Adipocyte (in vitro differentiated cells): ENCODE data around the gene CTXN3.
A peak's percentile ranks its signal among the peaks of the same experiment; 100 is the strongest.
"Not testable (repeated sequence)": the region's sequence is repeated elsewhere in the genome, so short reads cannot be mapped to it uniquely, and the experiment has no call there.

Source experiments
- DNase-seq: peaks from one replicate; pipeline ENCODE4 v3.0.0-alpha.2; 2015; ENCODE audit warnings: low read depth
- H3K27me3 ChIP-seq: replicated peaks from 2 replicates; pipeline ENCODE4 v1.7.0; 2013; ENCODE audit warnings: mild to moderate bottlenecking, low read length, moderate library complexity; ENCODE audit not compliant: control insufficient read depth, insufficient read depth
- H3K36me3 ChIP-seq: 2 replicates; pipeline ENCODE4 v1.7.0; 2013; ENCODE audit warnings: low read length, mild to moderate bottlenecking, moderate library complexity; ENCODE audit not compliant: control insufficient read depth, insufficient read depth, severe bottlenecking
- H3K4me1 ChIP-seq: 2 replicates; pipeline ENCODE4 v1.7.0; 2013; ENCODE audit warnings: mild to moderate bottlenecking, low read length, moderate library complexity; ENCODE audit not compliant: control insufficient read depth, insufficient read depth
- H3K4me3 ChIP-seq: 2 replicates; pipeline ENCODE4 v1.7.0; 2013; ENCODE audit warnings: mild to moderate bottlenecking, low read length, moderate library complexity
- H3K9ac ChIP-seq: 2 replicates; pipeline ENCODE4 v1.7.0; 2013; ENCODE audit warnings: mild to moderate bottlenecking, low read length, moderate library complexity
- H3K9me3 ChIP-seq: 2 replicates; pipeline ENCODE4 v1.7.0; 2013; ENCODE audit warnings: mild to moderate bottlenecking, low read length, moderate library complexity; ENCODE audit not compliant: control insufficient read depth

CTXN3 gene

DNA sequence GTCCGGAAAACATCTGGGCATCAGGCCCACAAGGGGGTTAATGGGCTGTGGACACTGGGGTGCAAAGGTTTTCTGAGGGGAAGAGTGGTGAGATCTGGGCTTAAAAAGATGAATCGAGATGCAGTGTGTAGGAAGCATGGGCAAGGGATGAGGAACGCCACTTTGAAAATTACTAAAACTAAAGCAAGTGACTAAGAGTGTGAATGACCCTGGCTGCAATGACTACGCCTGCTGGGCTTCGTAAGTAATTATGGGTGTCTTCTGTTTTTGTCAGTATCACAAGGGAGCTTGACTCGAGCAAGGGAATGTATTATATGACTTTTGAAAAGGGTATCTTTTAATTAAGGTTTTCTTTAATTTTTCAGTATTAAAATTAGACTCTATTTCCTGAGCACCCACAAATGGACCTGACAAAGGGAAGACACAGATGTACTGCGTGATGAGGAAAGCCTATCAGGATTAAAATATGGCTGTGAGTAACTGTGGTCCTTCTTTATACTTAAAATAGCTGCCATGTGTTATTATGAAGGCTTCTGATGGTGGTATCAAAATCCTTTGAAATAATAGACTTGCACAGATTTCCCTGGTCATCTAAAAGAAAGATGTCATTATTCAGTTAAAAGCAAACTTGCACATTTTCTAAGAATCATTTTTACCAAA lies 4.2 kb downstream of the CTXN3 start:
- no peaks in the 10 kb centered on the region for H3K9me3 ChIP-seq

DNA sequence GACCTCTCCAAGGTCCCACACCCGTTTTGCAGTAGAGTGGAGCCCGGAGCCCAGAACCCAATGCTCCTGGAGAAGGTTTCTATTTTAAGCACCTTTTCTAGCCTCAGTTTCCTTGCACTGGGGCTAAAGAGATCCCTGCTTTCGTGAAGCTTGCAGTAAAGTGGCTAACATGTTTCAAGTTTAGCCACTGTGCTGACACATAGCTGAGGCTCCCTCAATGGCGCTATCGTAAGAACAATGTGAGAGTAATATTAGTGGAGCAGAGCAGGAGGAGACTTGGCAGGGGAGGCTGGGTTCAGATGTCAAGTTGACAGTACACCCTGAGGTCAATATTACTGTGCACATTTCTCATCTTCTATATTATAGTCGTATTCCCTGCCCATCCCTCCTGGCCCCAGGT lies 7.9 kb downstream of the CTXN3 start:
- Histone ChIP-seq H3K27me3 (peaks cover 2% of the 10 kb centered on the region), H3K9ac (no peak overlapping the region), H3K9me3 (no peaks in the 10 kb centered on the region), H3K4me1 (no peaks in the 10 kb centered on the region), H3K36me3 (no peaks in the 10 kb centered on the region), H3K4me3 (no peak overlapping the region)
- no peak for DNase-seq

More for the DNA sequence above, 4.2 kb downstream of the CTXN3 start:
- DNase-seq, result no peak
- no peak overlapping the region for H3K4me3 ChIP-seq
- no peaks in the 10 kb centered on the region for H3K36me3 ChIP-seq
- H3K27me3 ChIP-seq, result peaks cover 2% of the 10 kb centered on the region
- peaks cover 16% of the 10 kb centered on the region for H3K4me1 ChIP-seq
- H3K9ac ChIP-seq, result no peak overlapping the region

DNA sequence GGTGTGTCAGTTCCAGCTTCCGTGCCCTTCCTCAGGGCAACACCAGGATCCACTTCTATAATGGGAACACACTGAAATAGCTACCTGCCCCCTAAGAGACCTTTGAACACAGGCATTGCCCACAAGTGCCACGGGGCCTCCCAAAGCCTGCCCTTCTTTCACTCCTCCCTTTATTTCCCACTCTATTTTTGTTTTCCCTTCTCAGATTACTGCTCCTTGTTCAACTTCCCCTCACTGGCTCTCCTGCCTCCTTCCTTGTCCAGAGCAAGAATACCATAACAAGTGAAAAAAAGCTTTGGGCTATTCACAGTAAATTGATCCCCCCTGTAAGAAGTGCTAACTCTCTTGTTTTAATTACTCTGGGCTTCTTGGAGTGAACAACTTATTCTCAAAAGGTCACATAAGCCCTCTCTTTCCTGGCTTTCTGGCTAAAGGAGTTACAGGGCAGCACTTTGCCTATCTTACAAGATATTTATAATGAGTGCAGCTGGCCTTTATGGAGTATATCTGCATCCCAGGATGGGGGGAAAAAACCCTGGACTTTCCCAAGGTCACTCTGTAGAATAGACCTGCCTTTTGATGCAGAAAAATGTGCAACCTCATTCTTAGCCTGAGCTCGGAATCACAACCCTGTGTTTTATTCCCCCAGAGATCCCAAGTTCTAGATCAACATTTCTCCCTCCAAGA lies 11.3 kb downstream of the CTXN3 start:
- Histone ChIP-seq H3K4me3 (no peak overlapping the region), H3K9me3 (no peaks in the 10 kb centered on the region), H3K4me1 (peaks cover 7% of the 10 kb centered on the region), H3K27me3 (no peaks in the 10 kb centered on the region), H3K36me3 (no peaks in the 10 kb centered on the region), H3K9ac (no peak overlapping the region)
- peak; percentile 41 for DNase-seq

DNA sequence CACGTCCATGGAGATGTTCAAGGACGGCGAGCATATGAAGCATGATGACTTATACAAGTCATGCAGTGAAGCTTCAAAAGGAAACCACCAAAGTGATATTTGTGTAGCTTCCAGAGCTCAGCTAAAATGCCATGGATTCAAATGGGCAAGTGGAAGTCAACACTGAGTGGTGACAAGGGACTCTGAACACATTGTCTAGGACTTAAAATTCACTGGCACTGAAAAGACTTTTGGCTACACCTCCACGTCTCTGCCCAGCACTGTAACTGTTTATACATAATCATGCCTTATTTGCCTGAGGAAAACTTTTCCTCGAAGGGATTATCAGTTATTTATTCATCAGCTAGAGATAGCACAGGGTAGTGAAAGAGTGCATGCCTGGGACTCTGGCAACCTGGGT lies 15.2 kb downstream of the CTXN3 start:
- no peaks in the 10 kb centered on the region for H3K9me3 ChIP-seq
- peaks cover 22% of the 10 kb centered on the region for H3K4me1 ChIP-seq
- no peak overlapping the region for H3K4me3 ChIP-seq
- DNase-seq, result no peak
- H3K36me3 ChIP-seq, result no peaks in the 10 kb centered on the region
- no peaks in the 10 kb centered on the region for H3K27me3 ChIP-seq
- H3K9ac ChIP-seq, result no peak overlapping the region

DNA sequence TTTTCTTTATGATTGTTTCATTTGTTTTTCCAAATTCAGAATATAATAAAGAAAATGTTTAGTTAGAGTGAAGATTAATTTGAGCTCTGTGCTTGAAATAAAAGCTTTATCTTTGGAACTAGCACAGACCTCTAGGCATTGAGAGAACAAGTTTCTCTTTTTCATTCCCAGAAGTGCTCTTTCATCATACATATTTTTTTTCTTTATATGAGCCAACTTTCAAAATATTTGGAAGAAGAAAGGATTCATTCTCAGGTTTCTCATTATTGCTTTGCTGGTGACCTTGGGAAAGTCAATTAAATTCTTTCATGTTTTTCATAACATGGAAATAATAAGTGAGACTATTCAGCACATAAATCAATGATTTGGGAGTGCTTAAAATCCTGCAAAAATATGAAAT lies 16.8 kb downstream of the CTXN3 start:
- Histone ChIP-seq H3K4me3 (peak overlapping the region; percentile 31), H3K9me3 (no peaks in the 10 kb centered on the region), H3K4me1 (peaks cover 22% of the 10 kb centered on the region), H3K36me3 (no peaks in the 10 kb centered on the region), H3K9ac (peak overlapping the region; percentile 57), H3K27me3 (no peaks in the 10 kb centered on the region)
- peak; percentile 80 for DNase-seq

DNA sequence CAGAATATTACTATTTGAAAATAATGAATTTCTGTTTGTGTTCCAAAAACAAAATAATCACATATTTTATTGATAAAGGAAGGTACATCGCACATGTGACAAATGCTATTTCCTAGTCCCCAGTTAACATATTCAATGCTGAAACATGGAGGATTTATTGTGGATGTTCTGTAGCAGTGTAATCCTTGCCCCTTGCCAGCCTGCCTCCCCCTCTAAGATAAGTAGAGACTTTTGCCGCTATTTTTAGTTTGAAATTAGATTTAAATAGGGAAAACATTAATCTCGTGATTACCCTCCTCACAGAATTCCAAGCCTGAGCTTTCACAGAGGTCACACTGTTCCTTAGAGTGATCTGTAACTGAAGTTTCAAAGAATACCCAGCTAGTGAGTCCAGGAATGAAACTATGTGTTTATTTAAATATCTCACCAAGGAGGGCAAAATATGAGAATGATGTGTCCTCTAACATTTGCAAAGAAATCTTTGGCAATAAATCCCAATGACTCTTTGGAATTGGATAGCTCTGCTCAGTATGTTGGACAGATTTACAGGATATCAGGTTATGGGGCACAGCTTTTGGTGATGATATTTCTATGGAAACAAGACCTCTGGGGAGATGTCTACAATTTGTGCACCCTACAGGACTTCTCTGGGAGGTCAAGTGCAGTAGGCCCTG lies 17.3 kb downstream of the CTXN3 start:
- Histone ChIP-seq H3K27me3 (no peaks in the 10 kb centered on the region), H3K9me3 (no peaks in the 10 kb centered on the region), H3K9ac (peak overlapping the region; percentile 57), H3K36me3 (no peaks in the 10 kb centered on the region), H3K4me3 (peak overlapping the region; percentile 31), H3K4me1 (peaks cover 22% of the 10 kb centered on the region)
- peak; percentile 65 for DNase-seq

DNA sequence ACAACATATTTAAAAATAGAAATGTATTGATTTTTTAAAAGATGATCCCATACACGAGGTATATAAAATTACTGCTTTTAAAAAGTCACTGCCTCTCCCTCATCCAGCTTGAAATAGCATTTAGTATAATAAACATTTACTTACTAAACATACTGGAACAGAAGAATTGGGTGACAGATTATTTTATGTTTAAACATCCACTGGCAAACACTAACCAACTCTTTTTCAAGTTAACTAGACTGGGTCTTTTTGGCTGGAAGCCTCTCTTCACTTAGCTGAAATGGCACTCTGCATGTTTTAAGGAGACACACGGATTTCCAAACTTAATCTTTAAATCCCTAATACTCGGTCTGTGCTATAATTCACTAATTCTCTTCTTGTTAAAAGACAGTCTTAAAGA lies 19.0 kb downstream of the CTXN3 start:
- DNase-seq, result no peak
- no peaks in the 10 kb centered on the region for H3K27me3 ChIP-seq
- H3K4me1 ChIP-seq, result peaks cover 19% of the 10 kb centered on the region
- no peaks in the 10 kb centered on the region for H3K36me3 ChIP-seq
- H3K9me3 ChIP-seq, result no peaks in the 10 kb centered on the region
- H3K4me3 ChIP-seq, result no peak overlapping the region
- no peak overlapping the region for H3K9ac ChIP-seq

DNA sequence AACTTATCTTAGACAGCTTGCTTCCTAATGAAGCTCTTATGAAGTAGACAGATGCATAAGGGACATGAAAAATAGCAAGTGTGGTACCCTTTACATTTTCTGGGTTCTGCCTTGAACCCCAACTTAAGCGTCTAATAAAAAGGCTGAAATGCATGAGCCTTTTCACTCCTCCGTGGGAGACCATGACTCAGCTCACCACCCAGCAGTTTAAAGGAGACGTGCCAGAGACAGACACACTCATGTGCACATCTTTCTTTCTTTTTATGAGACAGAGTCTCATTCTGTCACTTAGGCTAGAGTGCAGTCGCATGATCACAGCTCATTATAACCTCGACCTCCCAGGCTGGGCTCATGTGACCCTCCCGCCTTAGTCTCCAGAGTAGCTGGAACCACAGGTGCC lies 22.3 kb downstream of the CTXN3 start:
- Histone ChIP-seq H3K36me3 (no peaks in the 10 kb centered on the region), H3K9me3 (peaks cover 4% of the 10 kb centered on the region), H3K4me1 (peaks cover 11% of the 10 kb centered on the region), H3K27me3 (no peaks in the 10 kb centered on the region), H3K4me3 (no peak overlapping the region), H3K9ac (no peak overlapping the region)
- no peak for DNase-seq

DNA sequence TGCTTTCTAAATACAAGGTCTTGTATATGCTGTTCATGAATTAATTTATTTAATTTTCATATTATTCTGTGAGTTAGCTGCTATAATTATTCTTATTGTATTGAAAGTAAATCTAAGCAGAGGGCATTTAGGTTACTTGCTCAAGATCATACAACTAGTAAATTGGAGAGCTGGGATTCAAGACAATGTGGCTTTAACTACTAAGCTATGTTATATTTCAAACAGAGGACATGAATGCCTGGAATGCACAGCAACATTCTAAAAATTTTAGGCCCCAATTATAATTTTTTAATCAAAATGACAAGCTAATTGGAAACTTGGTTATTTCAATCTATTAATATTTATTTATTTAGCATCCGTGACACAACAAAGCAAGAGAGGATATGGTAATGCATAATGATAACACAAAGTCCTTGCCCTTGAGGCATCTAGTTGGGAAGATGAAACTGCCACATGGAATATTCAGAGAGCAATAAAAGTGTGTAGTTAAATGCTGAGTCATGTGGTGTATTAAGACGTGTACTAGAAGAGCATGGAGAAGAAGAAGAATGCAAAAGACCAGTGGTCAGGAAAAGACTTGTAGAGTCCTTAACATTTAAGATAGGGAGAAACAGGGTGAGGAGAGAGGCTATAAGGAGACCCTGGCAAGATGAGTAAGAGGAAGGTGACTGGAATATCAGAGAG lies 24.4 kb downstream of the CTXN3 start:
- peaks cover 5% of the 10 kb centered on the region for H3K4me1 ChIP-seq
- H3K9ac ChIP-seq, result no peak overlapping the region
- H3K4me3 ChIP-seq, result no peak overlapping the region
- no peaks in the 10 kb centered on the region for H3K27me3 ChIP-seq
- DNase-seq, result peak; percentile 49
- no peaks in the 10 kb centered on the region for H3K36me3 ChIP-seq
- H3K9me3 ChIP-seq, result peaks cover 4% of the 10 kb centered on the region

DNA sequence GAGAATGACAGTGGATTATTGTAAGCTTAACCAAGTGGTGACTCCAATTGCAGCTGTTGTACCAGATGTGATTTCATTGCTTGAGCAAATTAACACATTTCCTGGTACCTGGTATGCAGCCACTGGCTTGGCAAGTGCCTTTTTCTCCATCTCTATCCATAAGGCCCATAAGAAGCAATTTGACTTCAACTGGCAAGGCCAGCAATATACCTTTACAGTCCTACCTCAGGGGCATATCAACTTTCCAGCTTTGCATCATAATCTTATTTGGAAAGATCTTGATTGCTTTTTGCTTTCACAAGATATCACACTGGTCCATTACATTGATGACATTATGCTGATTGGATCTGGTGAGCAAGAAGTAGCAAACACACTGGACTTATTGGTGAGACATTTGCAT lies 28.1 kb downstream of the CTXN3 start:
- H3K27me3 ChIP-seq, H3K4me1 ChIP-seq, H3K36me3 ChIP-seq, H3K4me3 ChIP-seq, H3K9ac ChIP-seq, DNase-seq, H3K9me3 ChIP-seq: not testable (repeated sequence)

DNA sequence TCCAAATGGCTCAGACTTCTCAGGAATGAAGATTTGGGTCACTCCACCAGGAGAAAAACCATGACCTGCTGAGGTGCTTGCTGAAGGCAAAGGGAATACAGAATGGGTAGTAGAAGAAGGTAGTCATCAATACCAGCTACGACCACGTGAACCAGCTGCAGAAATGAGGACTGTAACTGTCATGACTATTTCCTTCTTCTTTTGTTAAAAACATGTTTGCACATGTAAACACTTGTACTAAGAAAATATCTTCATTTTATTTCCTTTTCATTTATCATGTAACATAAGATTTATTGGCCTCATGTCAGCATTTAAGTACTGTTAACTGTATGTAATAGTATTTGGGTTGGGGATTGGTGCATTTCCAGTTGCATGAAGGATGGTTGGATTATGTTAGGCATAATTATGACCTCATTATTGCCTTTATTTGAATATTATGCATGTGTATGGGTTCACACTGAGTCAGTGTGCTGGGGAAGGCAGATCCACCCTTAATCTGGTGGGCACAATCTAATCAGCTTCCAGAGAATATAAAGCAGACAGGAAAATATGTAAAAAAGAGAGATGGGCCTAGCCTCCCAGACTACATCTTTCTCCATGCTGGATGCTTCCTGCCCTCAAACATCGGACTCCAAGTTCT lies 30.9 kb downstream of the CTXN3 start:
- not testable (repeated sequence) for H3K27me3 ChIP-seq, DNase-seq, H3K4me3 ChIP-seq, H3K4me1 ChIP-seq, H3K9ac ChIP-seq, H3K36me3 ChIP-seq
- peaks cover 11% of the 10 kb centered on the region for H3K9me3 ChIP-seq
